Measurements from ENCODE around the gene SLC30A4.
"Not testable (repeated sequence)": the region's sequence is repeated elsewhere in the genome, so short reads cannot be mapped to it uniquely, and the experiment has no call there.

The SLC30A4 gene

GRCh38 chr15:45522328-45523165, at the start of gene SLC30A4:
Gene SLC30A4 (minus strand): TSS chr15:45522755. CDS start chr15:45522354, 401 bp downstream.
- peak; percentile 28 to 79 for DNase-seq

GRCh38 chr15:45555934-45556608, 33.5 kb upstream of the SLC30A4 start:
- DNase-seq = no peak

- DNase-seq = no peak
Observed at GRCh38 chr15:45551676-45552075, 29.1 kb upstream of the SLC30A4 start.

- DNase-seq = no peak
Observed at GRCh38 chr15:45550436-45550835, 27.9 kb upstream of the SLC30A4 start.

- no peak for DNase-seq
Observed at GRCh38 chr15:45549541-45550220, 27.1 kb upstream of the SLC30A4 start.

GRCh38 chr15:45548753-45549520, 26.4 kb upstream of the SLC30A4 start:
- DNase-seq = peak; percentile 35 to 46

GRCh38 chr15:45546789-45547188, 24.2 kb upstream of the SLC30A4 start:
- DNase-seq = no peak

GRCh38 chr15:45544266-45545023, 21.9 kb upstream of the SLC30A4 start:
- no peak for DNase-seq

GRCh38 chr15:45543051-45543450, 20.5 kb upstream of the SLC30A4 start:
- DNase-seq = no peak

- no peak for DNase-seq
Observed at GRCh38 chr15:45540531-45540930, 18.0 kb upstream of the SLC30A4 start.

GRCh38 chr15:45539680-45540079, 17.1 kb upstream of the SLC30A4 start:
- DNase-seq = no peak

- no peak for DNase-seq
Observed at GRCh38 chr15:45536934-45537333, 14.4 kb upstream of the SLC30A4 start.

GRCh38 chr15:45535486-45536042, 13.0 kb upstream of the SLC30A4 start:
- no peak for DNase-seq

- no peak for DNase-seq
Observed at GRCh38 chr15:45534821-45535220, 12.3 kb upstream of the SLC30A4 start.

GRCh38 chr15:45532892-45533291, 10.3 kb upstream of the SLC30A4 start:
- DNase-seq = not testable (repeated sequence)

GRCh38 chr15:45529613-45530012, 7.1 kb upstream of the SLC30A4 start:
- no peak for DNase-seq

- no peak for DNase-seq
Observed at GRCh38 chr15:45527086-45527485, 4.5 kb upstream of the SLC30A4 start.

GRCh38 chr15:45523166-45523460, 558 bp upstream of the SLC30A4 start:
- no peak for DNase-seq

GRCh38 chr15:45521596-45522327, 793 bp downstream of the SLC30A4 start:
- no peak for DNase-seq

- no peak for DNase-seq
Observed at GRCh38 chr15:45510758-45511280, 11.7 kb downstream of the SLC30A4 start.

GRCh38 chr15:45507143-45507542, 15.4 kb downstream of the SLC30A4 start:
- not testable (repeated sequence) for DNase-seq
